Endodermal cell (in vitro differentiated cells): ENCODE results near the gene CFAP20. TPM values are rescaled to one million over a fixed set of nuclear protein-coding genes. Genes with fewer than 3 reads are reported as not detected.

Experiments
- DNase-seq: peaks from one replicate; pipeline ENCODE4 v3.0.0-alpha.2; 2017
- H3K27ac ChIP-seq: 2 replicates; pipeline ENCODE4 v1.5.1; 2013; ENCODE audit warnings: mild to moderate bottlenecking, low read depth, low read length, moderate library complexity
- H3K27me3 ChIP-seq: 2 replicates; pipeline ENCODE4 v1.6.1; 2013; ENCODE audit warnings: mild to moderate bottlenecking, low read length, moderate library complexity; ENCODE audit not compliant: insufficient read depth, control insufficient read depth, poor library complexity, severe bottlenecking
- H3K36me3 ChIP-seq: 2 replicates; pipeline ENCODE4 v1.7.0; 2013; ENCODE audit warnings: mild to moderate bottlenecking, low read length, moderate library complexity; ENCODE audit not compliant: control insufficient read depth, insufficient read depth
- H3K4me1 ChIP-seq: one replicate; pipeline ENCODE4 v1.7.0; 2013; ENCODE audit warnings: low read length; ENCODE audit not compliant: control insufficient read depth, insufficient read depth
- H3K4me3 ChIP-seq: 2 replicates; pipeline ENCODE4 v1.5.1; 2013; ENCODE audit warnings: mild to moderate bottlenecking, low read length, moderate library complexity
- H3K9ac ChIP-seq: 2 replicates; pipeline ENCODE4 v1.6.1; 2013; ENCODE audit warnings: mild to moderate bottlenecking, low read length, moderate library complexity; ENCODE audit not compliant: poor library complexity, severe bottlenecking; ENCODE audit errors: extremely low read depth
- H3K9me3 ChIP-seq: 2 replicates; pipeline ENCODE4 v1.6.1; 2013; ENCODE audit warnings: mild to moderate bottlenecking, low read length, moderate library complexity; ENCODE audit not compliant: control insufficient read depth
- H3K27ac Mint-ChIP-seq: 2 replicates; pipeline ENCODE4 v1.8.0; 2020; ENCODE audit warnings: mixed read lengths
- H3K27me3 Mint-ChIP-seq: 2 replicates; pipeline ENCODE4 v1.8.0; 2021; ENCODE audit warnings: mild to moderate bottlenecking, mixed read lengths; ENCODE audit not compliant: insufficient read depth
- H3K36me3 Mint-ChIP-seq: 2 replicates; pipeline ENCODE4 v1.8.0; 2020; ENCODE audit warnings: low read depth, mixed read lengths
- H3K4me1 Mint-ChIP-seq: 2 replicates; pipeline ENCODE4 v1.8.0; 2020; ENCODE audit warnings: mixed read lengths
- H3K4me3 Mint-ChIP-seq: 2 replicates; pipeline ENCODE4 v1.8.0; 2020; ENCODE audit warnings: mild to moderate bottlenecking, moderate library complexity, mixed read lengths
- H3K9me3 Mint-ChIP-seq: 2 replicates; pipeline ENCODE4 v1.8.0; 2020; ENCODE audit warnings: mild to moderate bottlenecking, mixed read lengths
- WGBS, 2 experiments: methylation state at CpG; one replicate each; pipeline versions ENCODE4 v1.1.5 to v1.1.7; 2013; ENCODE audit warnings: missing lambda C conversion rate in 2 of 2, mixed read lengths in 1 of 2; ENCODE audit not compliant: insufficient coverage in 1 of 2, insufficient read length in 1 of 2; 5-methylcytosine and 5-hydroxymethylcytosine counted together
- total RNA-seq, 2 donors: library from RNA; stranded (reverse); fragmentation: NEBNext Ultra II Directional in 1 of 2; extraction: Animal tissue kit (Norgen Biotek cat#: 25700) in 1 of 2; gene quantifications; 2 replicates in 1 of 2; 3 replicates in 1 of 2; pipeline ENCODE4 v1.2.1, GENCODE V29; 2021
- TF ChIP-seq, protein P1 (sequence below): fragments of 200-600 bp; sonication (generic); conservative IDR thresholded peaks from 2 replicates; pipeline ENCODE4 v1.5.0; 2021; ENCODE audit warnings: antibody characterized with exemption, mild to moderate bottlenecking

CFAP20 gene
- total RNA-seq, 2 donors from 2014 or later: 55.2 to 57.2 TPM

DNA sequence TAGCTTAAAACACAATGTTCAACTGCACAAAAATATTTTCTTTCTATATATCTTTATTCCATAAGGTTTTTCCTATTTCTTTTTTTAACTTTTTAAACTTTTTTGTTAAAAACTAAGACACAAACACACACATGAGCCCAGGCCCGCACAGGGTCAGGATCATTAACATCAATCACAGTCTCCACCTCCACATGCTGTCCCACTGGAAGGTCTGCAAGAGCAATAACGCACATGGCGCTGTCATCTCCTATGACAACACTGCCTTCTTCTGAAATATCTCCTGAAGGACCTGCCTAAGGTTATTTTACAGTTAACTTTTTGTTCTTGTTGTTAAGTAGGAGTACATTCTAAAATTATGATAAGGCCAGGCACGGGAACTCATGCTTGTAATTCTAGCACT is 4.1 kb downstream of the CFAP20 start:
- Histone ChIP-seq H3K27me3 (no peaks in the 10 kb centered on the region), H3K36me3 (peaks cover 4% of the 10 kb centered on the region), H3K9ac (no peak overlapping the region), H3K27ac (no peak overlapping the region), H3K4me3 (no peak overlapping the region), H3K9me3 (no peaks in the 10 kb centered on the region), H3K4me1 (peaks cover 14% of the 10 kb centered on the region)
- no peaks in the 10 kb centered on the region for H3K27me3 Mint-ChIP-seq
- WGBS, 2 experiments: 90 to 93% methylated on average over 2 to 4 of the region's 4 CpGs
- DNase-seq: no peak
- H3K36me3 Mint-ChIP-seq: no peaks in the 10 kb centered on the region
- no peak overlapping the region for H3K27ac Mint-ChIP-seq
- H3K9me3 Mint-ChIP-seq: peaks cover 5% of the 10 kb centered on the region
- peaks cover 47% of the 10 kb centered on the region for H3K4me1 Mint-ChIP-seq
- H3K4me3 Mint-ChIP-seq: no peak overlapping the region
- TF ChIP-seq, protein P1, sequence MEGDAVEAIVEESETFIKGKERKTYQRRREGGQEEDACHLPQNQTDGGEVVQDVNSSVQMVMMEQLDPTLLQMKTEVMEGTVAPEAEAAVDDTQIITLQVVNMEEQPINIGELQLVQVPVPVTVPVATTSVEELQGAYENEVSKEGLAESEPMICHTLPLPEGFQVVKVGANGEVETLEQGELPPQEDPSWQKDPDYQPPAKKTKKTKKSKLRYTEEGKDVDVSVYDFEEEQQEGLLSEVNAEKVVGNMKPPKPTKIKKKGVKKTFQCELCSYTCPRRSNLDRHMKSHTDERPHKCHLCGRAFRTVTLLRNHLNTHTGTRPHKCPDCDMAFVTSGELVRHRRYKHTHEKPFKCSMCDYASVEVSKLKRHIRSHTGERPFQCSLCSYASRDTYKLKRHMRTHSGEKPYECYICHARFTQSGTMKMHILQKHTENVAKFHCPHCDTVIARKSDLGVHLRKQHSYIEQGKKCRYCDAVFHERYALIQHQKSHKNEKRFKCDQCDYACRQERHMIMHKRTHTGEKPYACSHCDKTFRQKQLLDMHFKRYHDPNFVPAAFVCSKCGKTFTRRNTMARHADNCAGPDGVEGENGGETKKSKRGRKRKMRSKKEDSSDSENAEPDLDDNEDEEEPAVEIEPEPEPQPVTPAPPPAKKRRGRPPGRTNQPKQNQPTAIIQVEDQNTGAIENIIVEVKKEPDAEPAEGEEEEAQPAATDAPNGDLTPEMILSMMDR: no peak

GRCh38 chr16:58124601-58124915 is 4.6 kb downstream of the CFAP20 start:
- Mint-ChIP-seq H3K27me3 (no peaks in the 10 kb centered on the region), H3K4me3 (no peak overlapping the region), H3K36me3 (no peaks in the 10 kb centered on the region), H3K4me1 (peaks cover 47% of the 10 kb centered on the region), H3K27ac (no peak overlapping the region), H3K9me3 (peaks cover 2% of the 10 kb centered on the region)
- no peak overlapping the region for H3K27ac ChIP-seq
- H3K9me3 ChIP-seq: no peaks in the 10 kb centered on the region
- no peak overlapping the region for H3K9ac ChIP-seq
- no peak for DNase-seq
- TF ChIP-seq, protein P1: no peak
- H3K27me3 ChIP-seq: no peaks in the 10 kb centered on the region
- peaks cover 14% of the 10 kb centered on the region for H3K4me1 ChIP-seq
- H3K4me3 ChIP-seq: no peak overlapping the region
- 98 to 100% methylated on average over 1 of the region's 1 CpG for WGBS, 2 experiments
- H3K36me3 ChIP-seq: peaks cover 4% of the 10 kb centered on the region

DNA sequence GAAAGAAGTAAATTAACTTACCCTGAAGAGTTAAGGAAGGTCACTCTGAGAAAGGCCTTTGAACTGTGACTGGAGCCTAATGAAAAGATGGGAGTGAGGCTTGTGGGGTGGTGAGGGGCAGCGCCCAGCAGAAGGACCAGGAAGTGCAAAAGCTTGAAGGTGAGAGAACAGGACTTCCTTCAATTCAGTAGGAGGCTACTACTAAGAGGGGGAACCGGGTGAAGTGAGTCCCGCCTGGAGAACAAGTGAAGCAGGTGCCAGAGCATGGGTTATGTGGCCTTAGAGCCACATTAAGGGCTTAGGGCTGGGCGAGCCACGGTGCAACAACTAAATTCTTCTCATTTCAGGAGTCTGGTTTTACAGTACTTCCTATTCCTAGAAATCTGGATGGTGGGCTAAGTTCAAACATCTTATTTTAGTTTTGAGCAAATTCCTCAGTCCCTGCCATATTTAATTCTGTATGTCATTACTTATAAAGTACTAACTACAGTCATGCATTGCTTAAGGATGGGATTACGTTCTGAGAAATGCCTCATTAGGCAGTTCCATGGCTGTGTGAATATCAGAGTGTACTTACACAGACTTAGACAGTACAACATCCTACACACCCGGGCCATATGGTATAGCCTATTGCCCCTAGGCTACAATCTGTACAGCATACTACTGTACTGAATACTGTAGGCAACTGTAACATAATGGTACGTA is 5.1 kb downstream of the CFAP20 start:
- DNase-seq: no peak
- no peaks in the 10 kb centered on the region for H3K36me3 Mint-ChIP-seq
- H3K9me3 Mint-ChIP-seq: no peaks in the 10 kb centered on the region
- Histone ChIP-seq H3K4me3 (no peak overlapping the region), H3K9me3 (no peaks in the 10 kb centered on the region), H3K4me1 (peaks cover 14% of the 10 kb centered on the region), H3K27ac (no peak overlapping the region), H3K36me3 (peaks cover 4% of the 10 kb centered on the region), H3K9ac (no peak overlapping the region), H3K27me3 (no peaks in the 10 kb centered on the region)
- H3K4me3 Mint-ChIP-seq: no peak overlapping the region
- 88 to 100% methylated on average over 3 to 8 of the region's 8 CpGs for WGBS, 2 experiments
- peaks cover 47% of the 10 kb centered on the region for H3K4me1 Mint-ChIP-seq
- H3K27ac Mint-ChIP-seq: no peak overlapping the region
- TF ChIP-seq, protein P1: no peak
- H3K27me3 Mint-ChIP-seq: no peaks in the 10 kb centered on the region
